Fibroblast of the aortic adventitia (primary cell): Measurements from ENCODE around the gene PLXNA4. TPM values are rescaled to one million over a fixed set of nuclear protein-coding genes. Genes with fewer than 3 reads are reported as not detected.

Experiments
- DNase-seq: peaks from one replicate; pipeline ENCODE4 v3.0.0-alpha.2; 2010; ENCODE audit warnings: low read depth
- H3K4me3 ChIP-seq: 2 replicates; pipeline ENCODE4 v1.5.1; 2011; ENCODE audit warnings: low read depth, mild to moderate bottlenecking, control low read depth, low read length, moderate library complexity
- total RNA-seq: library from RNA; depleted of rRNA; stranded (reverse); fragments of >200 nt; gene quantifications from 2 replicates; pipeline ENCODE4 v1.2.3, GENCODE V29; 2012; ENCODE audit warnings: low replicate concordance
- TF ChIP-seq, protein P1 (sequence below): IDR thresholded peaks from 2 replicates; pipeline ENCODE4 v1.5.1; 2011; ENCODE audit warnings: mild to moderate bottlenecking, low read length, control low read depth, inconsistent platforms; ENCODE audit not compliant: insufficient read depth

PLXNA4 gene
- total RNA-seq, 1 donor: 3.0 TPM

DNA sequence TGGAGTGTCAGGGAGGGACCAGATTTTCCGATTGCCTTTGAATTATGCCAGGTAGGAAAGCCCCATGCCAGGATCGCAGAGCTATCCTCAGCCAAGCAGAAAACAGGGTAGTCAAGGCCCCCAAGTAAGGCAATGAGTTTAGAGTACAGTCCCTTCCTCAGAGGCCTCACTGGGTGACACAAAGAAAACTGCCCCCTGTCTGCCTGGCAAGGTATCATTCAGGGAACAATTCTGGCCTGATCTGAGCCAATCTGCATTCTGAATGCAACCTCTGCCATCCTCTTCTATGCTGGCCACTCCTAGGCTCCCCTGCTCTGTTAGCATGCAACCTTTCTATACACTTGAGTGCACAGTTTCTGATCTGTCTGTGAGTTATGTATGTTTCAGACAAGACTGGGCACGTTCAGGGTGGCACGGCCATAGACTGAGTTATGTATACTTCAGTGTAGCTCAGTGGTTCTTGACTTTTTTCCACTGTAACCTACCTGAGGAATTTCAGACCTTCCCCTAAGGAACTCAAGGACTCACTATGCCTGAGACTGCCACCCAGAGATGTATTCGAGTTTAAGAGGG, 336.8 kb downstream of the PLXNA4 start:
- TF ChIP-seq, protein P1, sequence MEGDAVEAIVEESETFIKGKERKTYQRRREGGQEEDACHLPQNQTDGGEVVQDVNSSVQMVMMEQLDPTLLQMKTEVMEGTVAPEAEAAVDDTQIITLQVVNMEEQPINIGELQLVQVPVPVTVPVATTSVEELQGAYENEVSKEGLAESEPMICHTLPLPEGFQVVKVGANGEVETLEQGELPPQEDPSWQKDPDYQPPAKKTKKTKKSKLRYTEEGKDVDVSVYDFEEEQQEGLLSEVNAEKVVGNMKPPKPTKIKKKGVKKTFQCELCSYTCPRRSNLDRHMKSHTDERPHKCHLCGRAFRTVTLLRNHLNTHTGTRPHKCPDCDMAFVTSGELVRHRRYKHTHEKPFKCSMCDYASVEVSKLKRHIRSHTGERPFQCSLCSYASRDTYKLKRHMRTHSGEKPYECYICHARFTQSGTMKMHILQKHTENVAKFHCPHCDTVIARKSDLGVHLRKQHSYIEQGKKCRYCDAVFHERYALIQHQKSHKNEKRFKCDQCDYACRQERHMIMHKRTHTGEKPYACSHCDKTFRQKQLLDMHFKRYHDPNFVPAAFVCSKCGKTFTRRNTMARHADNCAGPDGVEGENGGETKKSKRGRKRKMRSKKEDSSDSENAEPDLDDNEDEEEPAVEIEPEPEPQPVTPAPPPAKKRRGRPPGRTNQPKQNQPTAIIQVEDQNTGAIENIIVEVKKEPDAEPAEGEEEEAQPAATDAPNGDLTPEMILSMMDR: no peak
- DNase-seq: no peak
- H3K4me3 ChIP-seq: no peak overlapping the region

DNA sequence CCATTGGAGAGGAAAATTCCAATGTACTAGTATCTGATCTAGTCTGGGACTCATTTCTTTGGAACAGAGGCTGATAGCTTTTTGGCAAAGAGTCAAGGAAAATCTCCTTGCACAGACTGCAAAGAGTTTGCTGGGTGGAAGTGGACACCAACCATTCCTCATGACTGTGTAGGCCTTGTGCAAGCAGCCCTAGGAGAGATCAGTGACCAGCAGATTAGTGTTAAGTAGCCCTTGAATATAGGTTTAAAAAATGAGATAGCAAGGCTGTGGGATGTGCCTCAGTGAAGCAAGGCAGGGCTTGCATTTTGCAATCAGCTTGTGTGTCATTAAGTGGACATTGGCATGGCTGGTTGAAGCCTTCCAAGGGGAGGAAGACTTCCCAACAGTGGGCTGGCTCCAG, 341.6 kb downstream of the PLXNA4 start:
- H3K4me3 ChIP-seq: no peak overlapping the region
- DNase-seq: peak; percentile 56

DNA sequence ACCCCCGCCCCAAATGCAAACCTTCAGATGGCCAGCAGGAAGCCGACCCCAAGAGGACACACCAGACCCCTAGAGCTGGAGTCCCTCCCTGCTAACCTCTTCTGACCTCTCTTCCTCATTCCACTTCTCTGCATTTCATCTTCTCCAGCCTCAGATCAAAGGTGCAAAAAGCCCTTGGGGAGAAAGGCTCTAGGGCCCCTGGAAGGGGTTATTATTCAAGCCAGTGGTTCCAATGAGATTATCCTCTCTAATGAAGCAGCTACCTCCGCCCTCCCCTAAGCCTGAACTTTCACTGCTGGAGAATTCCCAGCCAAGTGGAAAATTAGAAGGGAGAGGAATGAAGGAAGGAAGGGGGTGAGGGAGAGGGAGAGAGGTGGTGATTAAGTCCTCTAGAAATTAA, 343.9 kb downstream of the PLXNA4 start:
- H3K4me3 ChIP-seq: no peak overlapping the region
- DNase-seq: no peak
- TF ChIP-seq, protein P1: no peak

More for the DNA sequence above, 341.6 kb downstream of the PLXNA4 start:
- TF ChIP-seq, protein P1: no peak

DNA sequence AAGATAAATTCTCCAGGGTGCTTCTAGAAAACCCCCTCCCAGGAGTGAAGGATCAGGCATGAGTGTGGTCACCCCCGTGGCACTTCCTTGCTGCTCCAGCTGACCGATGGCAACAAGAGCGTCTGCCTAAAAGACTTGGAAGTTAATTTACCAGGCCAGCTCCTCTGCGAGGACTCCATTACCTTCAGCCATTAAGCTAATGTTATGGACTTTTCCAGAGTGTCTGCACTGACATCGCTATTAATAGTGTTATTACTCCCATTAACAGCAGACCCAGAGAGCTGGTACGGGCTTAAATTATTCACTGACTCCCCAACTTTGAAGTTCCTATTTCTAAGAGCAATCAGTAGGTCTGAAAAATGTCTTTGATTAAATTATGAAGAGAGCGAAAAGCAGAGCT, 345.8 kb downstream of the PLXNA4 start:
- H3K4me3 ChIP-seq: no peak overlapping the region
- no peak for DNase-seq
- TF ChIP-seq, protein P1: no peak

DNA sequence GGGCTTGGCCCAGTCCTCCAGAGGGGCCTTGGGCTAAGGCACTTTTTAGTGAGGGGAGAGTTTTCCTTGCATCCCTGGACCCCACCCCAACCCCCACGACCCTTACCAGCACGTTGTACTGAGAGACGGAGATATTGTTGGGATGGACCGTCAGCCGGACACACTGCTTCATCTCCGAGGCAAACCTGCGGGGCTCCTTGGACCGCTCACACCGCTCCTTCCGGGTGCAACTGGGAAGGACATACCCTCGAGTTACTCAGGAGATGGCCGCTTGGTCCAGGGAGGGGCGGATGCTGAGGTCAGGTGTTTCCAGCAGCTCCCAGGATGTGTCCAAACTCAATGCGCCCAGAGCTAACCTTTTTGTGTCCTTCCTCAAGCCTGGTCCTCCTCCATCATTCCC, 348.0 kb downstream of the PLXNA4 start:
- no peak overlapping the region for H3K4me3 ChIP-seq
- no peak for DNase-seq
- TF ChIP-seq, protein P1: no peak

DNA sequence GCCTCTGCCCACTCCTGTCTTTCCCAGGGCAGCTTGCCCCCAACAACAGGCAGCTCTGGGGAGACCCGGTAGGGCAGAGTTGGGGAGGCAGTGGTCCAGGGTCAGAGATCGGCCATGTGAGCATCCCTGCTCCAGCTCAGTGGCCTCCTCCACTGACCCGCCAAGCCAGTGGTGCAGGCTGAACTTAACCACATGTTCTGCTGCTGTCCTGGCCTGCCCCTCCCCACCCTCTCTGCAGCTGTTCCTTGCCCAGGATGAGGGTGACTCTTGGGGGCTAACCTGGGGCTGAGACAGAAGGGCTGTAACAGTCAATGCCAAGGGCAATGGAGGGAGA, 349.3 kb downstream of the PLXNA4 start:
- TF ChIP-seq, protein P1: no peak
- no peak for DNase-seq
- H3K4me3 ChIP-seq: no peak overlapping the region
